AG08396 (cell line): ENCODE data around the gene NFYA.
"Not testable (repeated sequence)": the region's sequence is repeated elsewhere in the genome, so short reads cannot be mapped to it uniquely, and the experiment has no call there.

Experiments
- DNase-seq: peaks from one replicate; pipeline ENCODE4 v3.0.0; 2012; ENCODE audit warnings: low spot score, mixed read lengths

Gene NFYA

DNA sequence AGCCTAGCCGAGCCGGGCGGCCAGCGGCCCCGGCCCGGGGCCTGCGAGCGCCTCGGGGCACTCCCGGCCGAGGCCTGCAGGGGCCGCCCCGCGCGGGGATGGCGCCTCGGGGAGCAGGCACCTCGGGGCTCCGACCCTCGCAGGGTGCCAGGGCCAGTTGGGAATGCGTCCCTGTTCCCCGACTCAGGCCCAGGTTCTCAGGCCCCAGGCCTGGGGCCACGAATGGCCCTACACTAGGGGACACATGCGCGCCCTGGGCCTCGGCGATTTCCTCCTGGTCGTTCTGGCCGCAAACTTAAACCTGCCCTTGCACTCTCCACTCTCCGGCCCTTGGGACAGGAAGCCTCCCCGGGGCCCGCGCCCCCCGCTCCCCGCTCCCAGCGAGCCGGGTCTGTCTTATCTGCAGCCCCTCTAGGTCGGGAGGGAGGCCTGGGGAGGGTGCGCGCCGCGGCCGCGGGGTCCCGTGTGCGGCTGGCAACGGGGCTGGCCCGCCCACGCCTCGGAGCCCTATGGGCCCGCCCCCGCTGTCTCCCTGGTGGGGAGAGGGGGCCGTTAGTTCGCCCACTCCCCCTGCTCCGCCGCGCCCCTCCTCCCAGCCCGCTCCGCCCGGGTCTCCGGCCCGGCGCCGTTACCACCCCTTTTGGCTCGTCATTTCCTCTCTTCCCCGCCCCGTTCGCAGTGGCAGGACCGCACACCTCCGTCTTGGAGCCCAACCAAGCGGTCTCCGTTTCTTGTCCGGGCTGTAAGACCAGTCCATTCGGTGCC, 611 bp downstream of the NFYA start:
- DNase-seq: peak; percentile 75

DNA sequence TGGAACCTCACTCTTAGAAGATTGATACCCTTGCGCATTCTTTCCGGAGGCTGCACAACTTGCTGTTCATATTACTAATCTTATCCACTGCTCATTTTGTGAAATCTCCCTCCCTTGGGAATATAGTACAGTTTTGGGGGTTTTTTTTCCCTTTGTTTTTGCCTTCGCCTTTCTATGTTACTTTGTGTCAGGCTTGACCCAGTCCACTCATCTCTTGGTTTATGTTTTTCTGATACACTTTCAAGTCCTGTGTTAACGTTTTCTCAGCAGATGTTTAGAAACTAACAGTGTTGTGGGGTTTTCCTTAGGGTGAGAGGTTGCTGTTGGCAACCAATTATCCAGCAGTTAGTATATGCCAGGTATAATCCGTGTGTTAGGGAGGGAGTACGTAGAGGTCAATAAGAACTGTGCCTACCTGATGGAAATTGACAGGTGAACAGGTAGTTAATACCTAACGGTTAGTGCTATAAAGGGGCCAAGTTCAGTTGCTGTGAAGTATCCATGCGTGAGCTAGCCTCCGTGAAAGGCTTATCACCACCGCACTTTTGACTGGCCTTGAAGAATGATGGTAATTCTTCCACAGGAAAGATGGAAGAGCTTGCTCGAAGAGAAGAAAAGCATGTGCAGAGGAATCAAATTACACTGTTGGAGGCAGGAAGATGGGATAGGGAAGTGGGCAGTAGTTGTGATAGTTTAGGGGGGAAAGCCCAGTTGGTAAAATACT, 1.4 kb downstream of the NFYA start:
- no peak for DNase-seq

- no peak for DNase-seq
Observed at GRCh38 chr6:41074692-41075436, 2.1 kb downstream of the NFYA start.

DNA sequence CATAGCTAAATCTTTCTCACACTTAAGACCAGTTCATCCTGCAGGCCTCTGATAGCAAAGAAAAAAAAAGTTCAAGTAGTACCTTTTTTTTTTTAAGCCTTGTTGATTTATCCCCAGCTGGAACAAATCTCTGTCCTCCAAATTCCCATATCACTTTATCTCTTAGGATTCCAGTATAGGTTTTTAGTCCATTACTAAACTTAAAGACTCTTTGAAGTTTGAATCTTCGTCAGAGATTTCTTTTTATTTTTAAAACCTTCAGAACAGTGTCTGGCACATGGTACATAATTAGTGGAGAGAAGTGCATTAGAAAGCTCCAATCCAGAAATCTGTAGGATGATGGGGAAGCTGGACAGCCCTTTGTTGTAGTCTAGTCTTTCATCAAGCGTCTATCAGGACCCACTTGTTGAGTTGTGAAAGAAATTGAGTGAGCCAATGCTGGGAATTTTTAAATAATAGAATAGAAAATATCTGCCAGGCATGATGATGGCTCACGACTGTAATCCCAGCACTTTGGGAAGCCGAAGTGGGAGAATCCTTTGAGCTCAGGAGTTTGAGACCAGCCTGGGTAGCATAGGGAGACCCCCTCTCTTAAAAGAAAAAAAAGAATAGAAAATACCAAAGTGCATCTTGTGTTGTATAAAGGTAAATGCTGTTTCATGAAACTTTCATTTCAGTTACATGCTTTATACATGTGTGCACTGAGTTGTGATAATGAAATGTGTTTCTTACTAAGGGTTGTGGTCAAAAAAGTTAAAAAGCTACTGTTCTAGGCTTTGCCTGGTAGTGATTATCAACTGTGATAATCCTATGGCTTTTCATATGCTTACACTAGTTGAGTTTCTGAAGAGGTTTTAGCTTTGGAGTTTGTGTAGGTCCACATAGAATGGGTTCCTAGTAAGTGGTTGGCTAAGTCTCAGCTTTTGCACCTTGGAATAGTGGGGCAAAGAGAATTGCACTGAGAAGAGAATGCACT, 3.2 kb downstream of the NFYA start:
- no peak for DNase-seq

- DNase-seq: no peak
Observed at GRCh38 chr6:41077536-41077935, 4.8 kb downstream of the NFYA start.

GRCh38 chr6:41078101-41078500, 5.3 kb downstream of the NFYA start:
- no peak for DNase-seq

- DNase-seq: no peak
Observed at GRCh38 chr6:41079080-41079479, 6.3 kb downstream of the NFYA start.

GRCh38 chr6:41080621-41081020, 7.8 kb downstream of the NFYA start:
- DNase-seq: no peak

DNA sequence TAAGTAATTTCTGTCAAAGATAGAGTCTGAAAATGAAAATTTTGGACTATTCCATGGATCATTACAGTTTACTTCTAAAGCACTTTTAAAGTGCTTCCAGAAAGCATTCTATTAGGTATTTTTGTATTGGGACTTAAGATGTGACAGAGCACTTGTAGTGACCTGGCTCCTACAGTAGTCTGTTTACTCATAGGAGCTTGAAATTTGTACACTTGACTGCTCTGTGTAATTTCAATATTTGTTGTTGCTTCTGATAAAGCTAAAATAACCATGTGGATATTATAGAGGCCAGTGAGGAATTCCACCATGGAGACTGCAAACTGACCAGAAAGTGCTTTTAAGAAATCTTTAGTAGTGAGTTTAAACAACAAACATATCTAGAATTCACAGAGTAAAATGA, 10.3 kb downstream of the NFYA start:
- no peak for DNase-seq

GRCh38 chr6:41085182-41085581, 12.4 kb downstream of the NFYA start:
- no peak for DNase-seq

DNA sequence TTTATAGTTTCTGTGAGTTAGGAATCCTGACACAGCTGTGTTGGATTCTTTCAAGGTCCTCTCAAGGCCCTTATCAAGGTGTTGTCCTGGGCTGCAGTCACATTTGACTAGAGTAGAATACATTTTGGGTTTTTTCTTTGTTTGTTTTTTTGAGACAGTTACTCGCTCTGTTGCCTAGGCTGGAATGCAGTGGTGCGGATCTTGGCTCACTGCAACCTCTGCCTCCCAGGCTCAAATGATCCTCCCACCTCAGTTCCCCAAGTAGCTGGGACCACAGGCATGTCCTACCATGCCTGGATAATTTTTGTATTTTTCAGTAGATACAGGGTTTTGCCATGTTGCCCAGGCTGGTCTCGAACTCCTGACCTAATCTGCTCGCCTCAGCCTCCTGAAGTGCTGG, 15.7 kb downstream of the NFYA start:
- no peak for DNase-seq

DNA sequence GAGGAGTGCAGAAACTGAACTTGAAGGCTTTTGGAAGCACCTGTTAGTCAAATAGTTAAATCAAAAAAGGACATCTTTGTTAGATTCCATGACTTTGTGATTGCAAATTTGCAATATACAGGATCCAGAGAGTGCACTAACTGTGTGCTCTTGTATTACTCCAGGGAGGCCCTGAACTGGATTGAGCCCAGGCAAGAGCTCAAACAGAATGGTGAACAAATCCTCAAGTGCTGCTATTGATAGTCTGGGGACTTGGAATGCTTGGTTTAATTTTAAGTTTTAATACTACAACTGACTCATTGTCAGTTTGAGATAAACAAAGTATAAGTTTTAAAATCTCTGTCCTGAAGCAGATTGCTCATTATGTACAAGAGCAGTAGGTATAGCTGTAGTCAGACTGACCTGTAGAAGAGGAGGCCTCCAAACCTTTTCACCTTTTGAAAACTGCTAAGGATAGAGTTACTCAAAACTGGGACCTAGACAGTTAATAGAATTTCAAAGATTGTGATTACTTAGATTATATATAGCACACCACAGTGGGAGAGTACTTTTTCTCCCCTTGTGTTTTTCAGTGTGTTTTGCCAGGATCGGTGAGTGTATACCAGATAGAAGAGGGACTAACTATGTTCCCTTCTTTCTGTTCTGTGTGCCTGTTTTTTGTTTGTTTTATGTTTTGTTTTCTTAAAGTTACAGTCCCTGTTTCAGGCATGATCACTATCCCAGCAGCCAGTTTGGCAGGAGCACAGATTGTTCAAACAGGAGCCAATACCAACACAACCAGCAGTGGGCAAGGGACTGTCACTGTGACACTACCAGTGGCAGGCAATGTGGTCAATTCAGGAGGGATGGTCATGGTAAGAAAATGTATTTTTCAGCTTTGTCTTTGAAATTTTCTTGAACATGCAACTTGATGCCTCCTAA, 18.3 kb downstream of the NFYA start:
- DNase-seq: no peak

DNA sequence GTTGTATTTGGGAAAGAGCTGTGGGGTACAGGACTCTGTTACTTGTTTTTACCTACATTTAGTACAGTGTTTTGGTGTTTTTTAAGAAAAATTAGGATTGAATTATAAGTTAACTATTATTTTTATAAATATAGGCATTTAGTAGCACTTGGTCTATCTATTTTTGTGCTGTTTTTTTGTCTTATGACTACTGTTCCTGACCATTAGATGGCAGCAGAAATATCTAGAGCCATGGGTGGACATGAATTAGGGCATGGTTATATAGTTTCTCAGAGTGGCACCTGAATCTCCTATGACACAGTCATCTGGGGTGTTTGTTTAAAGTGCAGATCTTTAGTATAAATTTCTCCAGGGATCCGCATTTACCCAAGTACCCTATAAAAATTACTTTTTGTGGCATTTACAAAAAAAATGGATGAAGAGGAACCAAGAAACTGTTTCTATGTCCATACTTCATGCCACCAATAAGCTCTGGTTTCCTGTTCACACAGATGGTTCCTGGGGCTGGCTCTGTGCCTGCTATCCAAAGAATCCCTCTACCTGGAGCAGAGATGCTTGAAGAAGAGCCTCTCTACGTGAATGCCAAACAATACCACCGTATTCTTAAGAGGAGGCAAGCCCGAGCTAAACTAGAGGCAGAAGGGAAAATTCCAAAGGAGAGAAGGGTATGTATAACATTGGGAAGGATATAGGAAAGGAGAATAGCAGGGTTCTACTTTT, 19.8 kb downstream of the NFYA start:
- DNase-seq: peak; percentile 26

DNA sequence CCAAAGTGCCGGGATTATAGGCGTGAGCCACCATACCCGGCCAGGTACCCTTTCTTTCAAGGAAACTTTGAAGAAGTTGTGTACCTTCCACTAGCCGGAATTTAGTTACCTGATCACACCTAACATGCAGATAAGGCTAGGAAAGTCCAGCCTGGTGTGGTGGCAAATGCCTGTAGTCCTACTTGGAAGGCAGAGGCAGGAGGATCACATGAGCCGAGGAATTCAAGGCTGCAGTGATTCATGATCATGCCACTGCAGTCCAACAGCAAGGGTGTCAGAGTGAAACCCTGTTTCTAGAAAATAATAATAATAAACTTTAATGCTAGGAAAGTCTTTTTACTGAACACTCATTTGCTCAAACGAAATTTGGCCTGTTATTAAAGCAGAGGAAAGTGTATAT, 21.0 kb downstream of the NFYA start:
- no peak for DNase-seq

DNA sequence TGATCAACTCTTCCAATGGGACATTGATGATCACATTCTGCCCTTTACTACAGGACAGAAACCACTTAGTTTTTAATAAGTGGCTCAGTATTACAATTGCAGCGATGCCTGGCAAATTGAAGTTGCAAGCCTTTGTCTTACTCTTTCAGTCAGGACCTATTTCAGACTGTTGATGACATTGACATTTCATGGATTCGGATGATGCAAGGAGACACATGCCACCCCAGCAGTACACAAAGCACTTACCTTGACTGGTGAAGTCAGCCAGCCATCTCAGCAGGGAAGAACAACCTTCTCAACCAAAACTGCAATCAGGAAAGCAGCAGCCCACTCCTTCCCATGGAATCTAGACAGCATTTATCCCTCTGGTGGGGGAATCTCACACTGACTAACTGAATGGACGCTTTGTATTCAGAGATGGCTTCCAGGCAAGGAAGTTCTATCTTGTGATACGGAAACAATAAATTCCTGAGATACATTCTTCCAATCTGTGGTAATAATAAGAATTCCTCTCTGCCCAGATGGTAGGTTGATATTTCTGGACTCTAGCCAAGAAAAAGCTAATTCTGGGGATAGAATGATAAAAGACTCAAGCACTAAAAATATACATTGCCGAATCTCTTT, 24.8 kb downstream of the NFYA start:
- DNase-seq: no peak

DNA sequence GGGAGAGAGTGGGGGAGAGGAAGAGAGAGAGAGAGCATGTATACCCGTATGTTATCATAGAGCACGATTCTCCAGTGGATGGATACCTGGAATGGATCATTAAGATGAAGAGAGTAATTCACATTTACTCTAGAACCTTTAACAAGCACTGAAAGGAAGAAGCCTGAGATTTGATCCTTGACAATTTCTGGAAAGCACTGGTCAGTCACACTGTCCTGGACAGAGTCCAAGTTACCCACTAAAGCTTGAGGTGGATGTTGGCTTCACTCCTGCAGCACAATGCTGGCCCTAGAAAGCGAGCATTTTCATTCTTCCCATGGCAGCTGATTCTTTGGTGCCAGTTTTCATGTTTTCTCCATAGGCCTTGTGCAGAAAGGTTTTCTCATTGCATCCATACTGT, 25.6 kb downstream of the NFYA start:
- DNase-seq: no peak

GRCh38 chr6:41100871-41101287, 28.1 kb downstream of the NFYA start:
- no peak for DNase-seq

DNA sequence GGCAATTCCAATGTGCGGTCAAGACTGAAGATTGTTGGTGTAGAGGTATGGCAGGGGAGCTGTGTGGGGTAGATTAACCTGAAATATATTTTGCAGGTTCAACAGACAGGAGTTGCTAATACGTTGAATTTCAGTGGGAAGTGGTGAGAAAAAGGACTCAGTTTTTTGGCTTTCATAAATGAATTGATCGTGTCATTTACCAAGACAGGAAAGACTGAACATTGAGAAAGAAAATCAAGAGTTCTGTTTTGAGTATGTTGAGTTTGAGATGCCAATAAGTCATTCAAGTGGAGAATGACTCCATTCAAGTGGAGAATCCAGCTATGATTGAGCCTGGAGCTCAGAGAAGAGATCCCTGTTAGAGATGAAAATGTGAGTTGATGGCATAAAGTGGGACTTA, 31.1 kb downstream of the NFYA start:
- no peak for DNase-seq

GRCh38 chr6:41111017-41111416, 38.2 kb downstream of the NFYA start:
- no peak for DNase-seq

- DNase-seq: not testable (repeated sequence)
Observed at GRCh38 chr6:41115027-41115426, 42.3 kb downstream of the NFYA start.
